AG09319 (cell line): ENCODE results near the gene RPL9.
"Not testable (repeated sequence)": the region's sequence is repeated elsewhere in the genome, so short reads cannot be mapped to it uniquely, and the experiment has no call there.

Experiments
- DNase-seq: peaks from one replicate; pipeline ENCODE4 v3.0.0-alpha.2; 2010; ENCODE audit warnings: low read depth; ENCODE audit errors: extremely low read depth
- TF ChIP-seq, protein P1 (sequence below): IDR thresholded peaks from 2 replicates; pipeline ENCODE4 v1.5.1; 2011; ENCODE audit warnings: low read depth, mild to moderate bottlenecking, inconsistent platforms, low read length, moderate library complexity

RPL9 gene

DNA sequence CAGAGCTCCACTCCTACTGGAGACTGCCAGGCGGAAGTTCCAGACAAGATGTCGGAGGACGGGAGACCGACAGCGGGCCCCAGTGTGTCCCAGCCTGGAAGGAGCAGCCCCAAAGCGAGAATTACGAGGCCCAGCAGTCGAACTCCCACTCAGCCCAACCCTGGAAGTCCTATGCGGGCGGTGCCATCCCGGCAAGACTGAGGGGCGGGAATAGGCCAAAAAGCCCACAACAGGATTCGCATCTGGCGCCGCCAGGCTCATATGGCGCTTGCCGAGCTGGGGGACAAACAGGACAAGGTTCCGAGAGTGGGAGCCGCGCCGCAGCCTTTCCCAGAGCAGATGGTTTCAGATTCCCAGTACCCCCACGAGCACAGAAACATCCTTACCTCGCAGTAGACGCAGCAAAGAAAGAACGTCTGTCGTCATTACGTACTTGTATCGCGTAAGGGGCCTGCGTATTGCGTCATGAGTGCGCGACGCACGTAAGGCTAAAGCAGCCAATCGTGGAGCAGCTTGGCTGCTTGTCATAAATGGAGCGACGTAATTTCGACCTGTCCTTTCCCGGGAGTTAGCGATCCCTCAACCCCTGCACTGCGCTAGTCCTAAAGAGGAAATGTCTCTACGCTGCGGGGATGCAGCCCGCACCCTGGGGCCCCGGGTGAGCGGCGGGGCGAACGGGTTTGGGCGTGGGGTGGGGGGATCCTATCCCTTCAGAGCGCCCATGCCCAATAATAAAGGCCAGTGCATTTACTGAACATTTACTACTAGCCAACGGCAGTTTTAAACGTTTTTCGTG lies at the start of gene RPL9, which contains the start of gene LIAS:
TSS of gene RPL9 (minus strand) at position 418 of the 796 bp plus-strand sequence. CDS start 483 bp downstream, outside the sequence.
TSS of gene LIAS (plus strand) at position 552 of the 796 bp plus-strand sequence. CDS start at position 614, 62 bp downstream.
- peak; percentile 99 for DNase-seq
- TF ChIP-seq, protein P1, sequence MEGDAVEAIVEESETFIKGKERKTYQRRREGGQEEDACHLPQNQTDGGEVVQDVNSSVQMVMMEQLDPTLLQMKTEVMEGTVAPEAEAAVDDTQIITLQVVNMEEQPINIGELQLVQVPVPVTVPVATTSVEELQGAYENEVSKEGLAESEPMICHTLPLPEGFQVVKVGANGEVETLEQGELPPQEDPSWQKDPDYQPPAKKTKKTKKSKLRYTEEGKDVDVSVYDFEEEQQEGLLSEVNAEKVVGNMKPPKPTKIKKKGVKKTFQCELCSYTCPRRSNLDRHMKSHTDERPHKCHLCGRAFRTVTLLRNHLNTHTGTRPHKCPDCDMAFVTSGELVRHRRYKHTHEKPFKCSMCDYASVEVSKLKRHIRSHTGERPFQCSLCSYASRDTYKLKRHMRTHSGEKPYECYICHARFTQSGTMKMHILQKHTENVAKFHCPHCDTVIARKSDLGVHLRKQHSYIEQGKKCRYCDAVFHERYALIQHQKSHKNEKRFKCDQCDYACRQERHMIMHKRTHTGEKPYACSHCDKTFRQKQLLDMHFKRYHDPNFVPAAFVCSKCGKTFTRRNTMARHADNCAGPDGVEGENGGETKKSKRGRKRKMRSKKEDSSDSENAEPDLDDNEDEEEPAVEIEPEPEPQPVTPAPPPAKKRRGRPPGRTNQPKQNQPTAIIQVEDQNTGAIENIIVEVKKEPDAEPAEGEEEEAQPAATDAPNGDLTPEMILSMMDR, result no peak

- TF ChIP-seq, protein P1, result no peak
- DNase-seq, result no peak
These were observed 46.9 kb upstream of the RPL9 start for GRCh38 chr4:39505581-39505980.

GRCh38 chr4:39504538-39504937 lies 45.8 kb upstream of the RPL9 start:
- TF ChIP-seq, protein P1, result no peak
- no peak for DNase-seq

DNA sequence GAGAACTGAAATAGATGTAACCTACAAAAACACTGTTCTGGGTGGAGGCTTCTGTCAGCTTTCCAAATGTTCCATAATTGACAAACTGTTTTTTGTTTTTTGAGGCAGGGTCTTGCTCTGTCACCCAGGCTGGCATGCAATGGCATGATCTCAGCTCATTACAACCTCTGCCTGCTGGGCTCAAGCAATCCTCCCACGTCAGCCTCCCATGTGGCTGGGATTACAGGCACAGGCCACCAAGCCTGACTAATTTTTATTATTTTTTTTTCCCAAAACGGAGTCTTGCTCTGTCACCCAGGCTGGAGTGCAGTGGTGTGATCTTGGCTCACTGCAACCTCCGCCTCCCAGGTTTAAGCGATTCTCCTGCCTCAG lies 43.9 kb upstream of the RPL9 start:
- DNase-seq, result not testable (repeated sequence)

DNA sequence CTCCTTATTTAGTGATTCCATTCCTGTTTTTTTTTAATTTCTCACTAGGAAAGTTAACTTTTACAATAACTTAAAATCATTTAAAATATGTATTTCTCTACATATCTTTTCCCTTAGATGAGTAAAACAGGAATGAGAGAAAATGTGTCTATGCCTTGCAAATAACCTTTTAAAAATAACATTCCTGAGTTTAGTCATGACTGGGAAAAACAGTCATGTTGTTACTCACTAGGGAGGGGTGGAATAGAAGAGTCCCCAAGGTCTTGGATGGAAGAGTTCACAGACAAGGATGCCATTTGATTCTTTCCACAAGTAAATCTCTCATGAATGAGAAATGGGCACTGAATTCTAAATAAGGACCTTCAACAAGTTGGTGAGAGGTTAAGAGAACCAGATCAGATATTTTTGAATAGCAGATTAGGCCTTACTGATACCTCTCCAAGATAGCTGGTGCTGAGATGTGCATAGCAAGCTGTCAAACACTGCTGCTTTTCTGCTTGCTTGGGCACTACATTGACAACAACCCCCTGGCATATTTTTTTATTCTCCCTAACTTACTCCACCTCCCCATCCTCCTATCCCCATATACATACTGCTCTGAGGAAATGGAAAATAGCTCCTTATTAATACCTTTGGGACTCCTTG lies 43.4 kb upstream of the RPL9 start:
- TF ChIP-seq, protein P1, result no peak
- DNase-seq, result peak; percentile 45

- TF ChIP-seq, protein P1, result no peak
- no peak for DNase-seq
These were observed 40.0 kb upstream of the RPL9 start for GRCh38 chr4:39498727-39499020.

- no peak for DNase-seq
- TF ChIP-seq, protein P1, result no peak
These were observed 39.4 kb upstream of the RPL9 start for GRCh38 chr4:39497909-39498726.
